PC-3 (cell line): ENCODE results near the gene HIP1R. TPM values are rescaled to one million over a fixed set of nuclear protein-coding genes. Genes with fewer than 3 reads are reported as not detected.

Experiments used
- ATAC-seq: fragments of 200-7000 bp; cut with Tn5 transposase; 2 replicates; pipeline ENCODE4 v1.9.1; 2020; ENCODE audit warnings: mild to moderate bottlenecking, moderate library complexity
- BruUV-seq: library from RNA; stranded (reverse); fragments of 400-500 nt; replicated peaks from 2 replicates; lab custom pipeline; 2021; lab: Mats Ljungman, UMichigan
- CTCF ChIA-PET: fragments of 300-600 bp; sonication (Branson Sonifier 250); formaldehyde crosslinking; loops from one replicate; lab custom pipeline; 2022; ENCODE audit warnings: antibody characterized with exemption; lab: Charles Lee
- POLR2A ChIA-PET: fragments of 300-600 bp; sonication (Branson Sonifier 250); formaldehyde crosslinking; loops from one replicate; lab custom pipeline; 2022; ENCODE audit warnings: antibody characterized with exemption; ENCODE audit not compliant: unreplicated experiment; lab: Charles Lee
- DNase-seq: peaks from one replicate; pipeline ENCODE4 v3.0.0-alpha.2; 2015
- H2AFZ ChIP-seq: fragments of 300-600 bp; sonication (generic); 2 replicates; pipeline ENCODE4 v1.6.0; 2016; ENCODE audit warnings: antibody characterized with exemption, low read length
- H3F3A ChIP-seq: fragments of 300-600 bp; sonication (generic); one replicate; pipeline ENCODE4 v1.6.0; 2017; ENCODE audit warnings: antibody characterized with exemption, low read length, control low read depth, mild to moderate bottlenecking; ENCODE audit not compliant: unreplicated experiment
- H3K27ac ChIP-seq: fragments of 300-600 bp; sonication (generic); 2 replicates; pipeline ENCODE4 v1.5.1; 2016; ENCODE audit warnings: mild to moderate bottlenecking, low read length
- H3K27me3 ChIP-seq: fragments of 300-600 bp; sonication (generic); 2 replicates; pipeline ENCODE4 v1.6.1; 2016; ENCODE audit warnings: low read length, mixed read lengths
- H3K36me3 ChIP-seq: fragments of 300-600 bp; sonication (generic); 2 replicates; pipeline ENCODE4 v1.6.1; 2016; ENCODE audit warnings: low read depth, mixed run types, low read length, mixed read lengths
- H3K4me1 ChIP-seq: fragments of 300-600 bp; sonication (generic); 2 replicates; pipeline ENCODE4 v1.5.1; 2016; ENCODE audit warnings: low read length; ENCODE audit not compliant: insufficient read depth
- H3K4me2 ChIP-seq: fragments of 300-600 bp; sonication (generic); 2 replicates; pipeline ENCODE4 v1.6.0; 2016; ENCODE audit warnings: low read length
- H3K4me3 ChIP-seq: fragments of 300-600 bp; sonication (generic); 2 replicates; pipeline ENCODE4 v1.5.1; 2016; ENCODE audit warnings: mild to moderate bottlenecking, low read length, mixed read lengths
- H3K79me2 ChIP-seq: fragments of 300-600 bp; sonication (generic); 2 replicates; pipeline ENCODE4 v1.6.1; 2017; ENCODE audit warnings: low read length, mixed read lengths
- H3K9ac ChIP-seq: fragments of 300-600 bp; sonication (generic); 2 replicates; pipeline ENCODE4 v1.6.0; 2016; ENCODE audit warnings: mild to moderate bottlenecking, low read length
- H3K9me2 ChIP-seq: fragments of 300-600 bp; sonication (generic); replicated peaks from 2 replicates; pipeline ENCODE4 v1.6.1; 2016; ENCODE audit warnings: mixed run types, low read length, mixed read lengths
- H3K9me3 ChIP-seq: fragments of 300-600 bp; sonication (generic); 2 replicates; pipeline ENCODE4 v1.6.1; 2016; ENCODE audit warnings: low read length, mixed read lengths
- H4K20me1 ChIP-seq: fragments of 300-600 bp; sonication (generic); 2 replicates; pipeline ENCODE4 v1.6.1; 2016; ENCODE audit warnings: low read length, mixed read lengths
- EZH2 ChIP-seq: fragments of 300-600 bp; sonication (generic); IDR thresholded peaks from one replicate; pipeline ENCODE4 v1.6.1; 2017; ENCODE audit warnings: antibody characterized with exemption, mild to moderate bottlenecking, low read length; ENCODE audit not compliant: unreplicated experiment
- EZH2phosphoT487 ChIP-seq: fragments of 300-600 bp; sonication (generic); IDR thresholded peaks from 2 replicates; pipeline ENCODE4 v1.6.1; 2018; ENCODE audit warnings: mild to moderate bottlenecking, antibody characterized with exemption, low read length, borderline replicate concordance
- intact Hi-C: fragments of 100-400 bp; cut with micrococcal nuclease; formaldehyde crosslinking; loops from 2 replicates; pipeline ENCODE4 v1.9.0; 2023
- total RNA-seq: library from RNA; depleted of rRNA; stranded (reverse); fragments of >200 nt; gene quantifications from 2 replicates; pipeline ENCODE4 v1.2.3, GENCODE V29; 2014
- TF ChIP-seq, protein P1 (sequence below): fragments of 300-600 bp; sonication (generic); conservative IDR thresholded peaks from 2 replicates; pipeline ENCODE4 v1.5.1; 2017; ENCODE audit warnings: antibody characterized with exemption, low read depth, mild to moderate bottlenecking, low read length

The HIP1R gene
- total RNA-seq, 1 experiment from 2014 or later: 46.1 TPM

DNA sequence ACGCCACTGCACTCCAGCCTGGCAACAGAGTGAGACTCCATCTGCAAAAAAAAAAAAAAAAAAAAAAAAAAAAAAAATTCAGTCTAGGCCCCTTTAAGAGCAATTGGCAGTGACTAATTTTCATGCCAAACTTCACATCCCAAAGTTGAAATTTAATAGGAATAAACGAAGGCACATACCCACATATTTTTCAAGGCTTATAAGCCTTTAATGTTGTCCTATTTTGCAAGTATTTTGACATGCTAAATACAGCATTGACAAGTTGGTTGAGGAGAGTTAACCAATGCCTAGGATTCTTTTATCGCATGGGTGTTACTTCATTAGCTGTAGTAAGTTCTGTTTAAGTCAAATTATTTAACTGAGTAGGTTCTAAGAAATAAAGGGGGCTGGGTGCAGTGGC lies 23.5 kb upstream of the HIP1R start:
- H2AFZ ChIP-seq: no peak overlapping the region
- no peaks in the 10 kb centered on the region for H3K79me2 ChIP-seq
- H3K36me3 ChIP-seq: no peaks in the 10 kb centered on the region
- H3F3A ChIP-seq: no peaks in the 10 kb centered on the region
- ATAC-seq (no peak), DNase-seq (no peak)
- no peaks in the 10 kb centered on the region for H3K9me2 ChIP-seq
- no peak overlapping the region for H3K27ac ChIP-seq
- H3K27me3 ChIP-seq: no peaks in the 10 kb centered on the region
- H3K9ac ChIP-seq: no peak overlapping the region
- no TSS peak for BruUV-seq
- no peak overlapping the region for H3K4me3 ChIP-seq
- H3K4me2 ChIP-seq: no peak overlapping the region
- CTCF ChIA-PET: no interaction called here
- TF ChIP-seq EZH2 (no peak), EZH2phosphoT487 (no peak)
- TF ChIP-seq, protein P1, sequence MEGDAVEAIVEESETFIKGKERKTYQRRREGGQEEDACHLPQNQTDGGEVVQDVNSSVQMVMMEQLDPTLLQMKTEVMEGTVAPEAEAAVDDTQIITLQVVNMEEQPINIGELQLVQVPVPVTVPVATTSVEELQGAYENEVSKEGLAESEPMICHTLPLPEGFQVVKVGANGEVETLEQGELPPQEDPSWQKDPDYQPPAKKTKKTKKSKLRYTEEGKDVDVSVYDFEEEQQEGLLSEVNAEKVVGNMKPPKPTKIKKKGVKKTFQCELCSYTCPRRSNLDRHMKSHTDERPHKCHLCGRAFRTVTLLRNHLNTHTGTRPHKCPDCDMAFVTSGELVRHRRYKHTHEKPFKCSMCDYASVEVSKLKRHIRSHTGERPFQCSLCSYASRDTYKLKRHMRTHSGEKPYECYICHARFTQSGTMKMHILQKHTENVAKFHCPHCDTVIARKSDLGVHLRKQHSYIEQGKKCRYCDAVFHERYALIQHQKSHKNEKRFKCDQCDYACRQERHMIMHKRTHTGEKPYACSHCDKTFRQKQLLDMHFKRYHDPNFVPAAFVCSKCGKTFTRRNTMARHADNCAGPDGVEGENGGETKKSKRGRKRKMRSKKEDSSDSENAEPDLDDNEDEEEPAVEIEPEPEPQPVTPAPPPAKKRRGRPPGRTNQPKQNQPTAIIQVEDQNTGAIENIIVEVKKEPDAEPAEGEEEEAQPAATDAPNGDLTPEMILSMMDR: no peak
- intact Hi-C loops: no loop called here
- no peaks in the 10 kb centered on the region for H4K20me1 ChIP-seq
- POLR2A ChIA-PET: no interaction called here
- H3K4me1 ChIP-seq: peaks cover 3% of the 10 kb centered on the region; the same call in 1 of the 2 replicates
- H3K9me3 ChIP-seq: no peaks in the 10 kb centered on the region

DNA sequence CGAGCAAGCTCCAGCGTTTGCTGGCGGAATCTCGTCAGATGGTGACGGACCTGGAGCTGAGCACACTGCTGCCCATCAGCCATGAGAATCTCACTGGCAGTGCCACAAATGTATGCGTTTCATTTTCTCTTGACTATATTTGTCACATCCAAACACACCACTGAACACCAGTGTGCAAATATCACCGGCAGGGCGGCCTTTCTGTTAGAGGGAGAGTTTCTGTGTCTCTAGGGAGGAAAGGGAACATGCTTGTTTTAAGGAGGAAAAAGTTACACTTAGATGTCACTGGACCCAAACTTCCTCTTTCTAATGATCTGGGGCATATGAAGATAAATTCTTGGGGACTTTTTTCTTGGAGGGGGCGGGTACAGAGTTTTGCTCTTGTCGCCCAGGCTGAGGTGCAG lies 21.9 kb upstream of the HIP1R start:
- DNase-seq: no peak
- intact Hi-C loops: no loop called here
- POLR2A ChIA-PET: no interaction called here
- Histone ChIP-seq H3K9ac (no peak overlapping the region), H3K36me3 (no peaks in the 10 kb centered on the region), H3K4me2 (no peak overlapping the region), H4K20me1 (no peaks in the 10 kb centered on the region), H3K27me3 (no peaks in the 10 kb centered on the region), H3K4me3 (no peak overlapping the region), H2AFZ (no peak overlapping the region), H3F3A (no peaks in the 10 kb centered on the region), H3K9me2 (no peaks in the 10 kb centered on the region), H3K79me2 (no peaks in the 10 kb centered on the region), H3K4me1 (peaks cover 3% of the 10 kb centered on the region; the same call in 1 of the 2 replicates), H3K27ac (no peak overlapping the region), H3K9me3 (no peaks in the 10 kb centered on the region)
- ATAC-seq: no peak
- no TSS peak for BruUV-seq
- TF ChIP-seq EZH2phosphoT487 (no peak), EZH2 (no peak)
- TF ChIP-seq, protein P1: no peak
- CTCF ChIA-PET: no interaction called here

DNA sequence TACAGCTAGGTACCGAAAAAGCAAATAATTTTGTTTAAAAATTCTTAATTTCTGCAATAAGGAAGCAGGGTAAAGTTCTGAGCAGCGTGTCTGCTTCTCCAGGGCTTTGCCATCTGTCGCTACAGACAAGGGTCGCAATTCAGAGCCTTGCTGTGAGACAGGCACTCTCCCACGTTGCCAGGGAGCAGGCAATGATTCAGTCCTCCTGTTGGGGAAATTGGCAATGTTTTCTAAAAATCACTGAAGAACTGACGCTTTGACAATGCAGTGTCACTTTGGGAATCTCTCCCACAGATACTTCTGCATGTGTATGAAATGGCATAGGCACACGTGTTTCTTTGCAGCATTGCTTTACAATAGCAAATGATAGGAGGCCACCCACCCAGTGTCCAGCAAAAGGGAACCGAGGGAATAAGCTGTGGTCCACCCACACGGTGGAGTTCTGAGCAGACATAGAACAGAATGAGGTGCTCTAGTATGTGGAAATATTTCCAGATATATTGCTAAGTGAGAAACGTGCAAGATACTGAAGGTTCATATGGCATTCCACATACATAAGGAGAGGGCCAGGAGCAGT lies 16.0 kb upstream of the HIP1R start:
- ATAC-seq (no peak), DNase-seq (no peak)
- no peaks in the 10 kb centered on the region for H3K9me2 ChIP-seq
- no peaks in the 10 kb centered on the region for H3F3A ChIP-seq
- H3K9me3 ChIP-seq: no peaks in the 10 kb centered on the region
- no peak for TF ChIP-seq EZH2
- intact Hi-C loops: no loop called here
- H3K79me2 ChIP-seq: no peaks in the 10 kb centered on the region
- no peak overlapping the region for H3K27ac ChIP-seq
- no peak overlapping the region for H3K9ac ChIP-seq
- POLR2A ChIA-PET: no interaction called here
- no peak overlapping the region for H3K4me2 ChIP-seq
- H3K36me3 ChIP-seq: no peaks in the 10 kb centered on the region
- CTCF ChIA-PET: no interaction called here
- H4K20me1 ChIP-seq: no peaks in the 10 kb centered on the region
- no peaks in the 10 kb centered on the region for H3K27me3 ChIP-seq
- BruUV-seq: no TSS peak
- no peak overlapping the region for H3K4me3 ChIP-seq
- H2AFZ ChIP-seq: no peak overlapping the region
- no peaks in the 10 kb centered on the region for H3K4me1 ChIP-seq
